Ascending aorta (tissue), 2 donors: Measurements from ENCODE around the gene INHBE. TPM values are rescaled to one million over a fixed set of nuclear protein-coding genes. Genes with fewer than 3 reads are reported as not detected.
A peak's percentile ranks its signal among the peaks of the same experiment; 100 is the strongest.

Experiments used
- DNase-seq, 2 donors: peaks; one replicate each; pipeline ENCODE4 v3.0.0-alpha.2; 2019; ENCODE audit warnings: low spot score in 2 of 2
- H3K27ac ChIP-seq, 2 donors: fragments of 200-600 bp; sonication (generic); one replicate each; pipeline ENCODE4 v1.5.1; 2016 to 2017; ENCODE audit warnings: mild to moderate bottlenecking in 1 of 2
- H3K27me3 ChIP-seq: fragments of 200-600 bp; sonication (generic); one replicate; pipeline ENCODE4 v1.5.1; 2017
- H3K36me3 ChIP-seq, 2 donors: fragments of 200-600 bp; sonication (generic); one replicate each; pipeline ENCODE4 v1.5.1; 2016
- H3K4me1 ChIP-seq, 2 donors: fragments of 200-600 bp; sonication (generic); one replicate each; pipeline ENCODE4 v1.5.1; 2016 to 2017; ENCODE audit warnings: mild to moderate bottlenecking in 1 of 2
- H3K4me3 ChIP-seq, 2 donors: fragments of 200-600 bp; sonication (generic); one replicate each; pipeline ENCODE4 v1.5.1; 2016 to 2017; ENCODE audit warnings: mild to moderate bottlenecking in 1 of 2
- H3K9me3 ChIP-seq, 2 donors: fragments of 200-600 bp; sonication (generic); one replicate each; pipeline ENCODE4 v1.5.1; 2016
- CTCF ChIP-seq, 3 experiments: fragments of 200-600 bp in 2 of 3; fragments of 450-650 bp in 1 of 3; sonication (generic) in 2 of 3; IDR thresholded peaks; one replicate each; pipeline ENCODE4 v1.5.1; 2016 to 2019; ENCODE audit warnings: antibody characterized with exemption in 3 of 3, mild to moderate bottlenecking in 1 of 3, moderate library complexity in 1 of 3
- intact Hi-C: fragments of 100-400 bp; cut with DNase I; formaldehyde crosslinking; loops from one replicate; pipeline ENCODE4 v1.15.1; 2023
- total RNA-seq: library from RNA; depleted of rRNA; stranded (reverse); fragments of >200 nt; gene quantifications from one replicate; pipeline ENCODE4 v1.1.0, GENCODE V29; 2016

INHBE gene
- total RNA-seq, 1 donor from 2014 or later = not detected

GRCh38 chr12:57460841-57461275, 5.8 kb downstream of the INHBE start:
- no peaks in the 10 kb centered on the region for H3K9me3 ChIP-seq
- no peak for DNase-seq
- peaks cover 3 to 30% of the 10 kb centered on the region in 2 donors for H3K4me1 ChIP-seq
- intact Hi-C loops = loop anchor here (1.0 to 2.0 kb wide), 2 partner anchors 28 to 59 kb away; partner anchors contain the start of genes DDIT3 and MARS1
- H3K27ac ChIP-seq = peak overlapping the region; percentile 32 to 87
- H3K27me3 ChIP-seq = no peaks in the 10 kb centered on the region
- TF ChIP-seq CTCF (IDR thresholded peaks at IDR 0.05) = no peak
- no peaks in the 10 kb centered on the region for H3K36me3 ChIP-seq
- H3K4me3 ChIP-seq = peak overlapping the region; percentile 71 to 89

DNA sequence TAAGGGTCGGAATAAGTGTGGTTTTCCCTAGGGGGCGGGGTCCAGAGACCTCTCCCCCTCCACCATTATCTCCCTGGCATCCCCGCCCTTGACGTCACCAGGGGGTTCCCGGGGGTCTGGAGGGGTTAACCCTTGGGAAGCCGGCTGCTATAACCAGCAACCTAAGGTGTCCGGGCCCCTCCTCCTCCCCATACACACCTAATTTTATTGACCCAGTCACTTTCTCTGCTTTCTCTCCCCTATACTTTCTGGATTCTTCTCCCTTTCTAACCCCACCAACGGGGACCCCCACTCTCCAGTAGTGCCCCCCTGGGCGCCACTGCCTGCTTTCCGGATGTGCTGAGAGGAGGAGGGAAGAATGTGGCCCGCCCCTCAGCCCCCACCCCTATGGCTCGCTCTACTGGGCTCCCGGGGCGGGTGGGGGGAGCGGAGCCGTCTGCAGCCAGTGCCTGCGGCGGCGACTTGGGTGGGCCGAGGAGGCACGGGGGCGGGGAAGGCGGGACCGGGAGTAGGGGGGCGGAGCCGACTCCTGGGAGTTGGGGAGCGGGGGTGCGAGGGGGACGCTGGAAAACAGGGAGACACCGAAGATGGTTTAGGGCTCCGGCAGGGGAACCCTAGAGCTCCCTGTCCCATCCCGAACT, 6.3 kb downstream of the INHBE start:
- H3K27ac ChIP-seq = peak overlapping the region; percentile 76 to 87
- H3K36me3 ChIP-seq = no peaks in the 10 kb centered on the region
- TF ChIP-seq CTCF (IDR thresholded peaks at IDR 0.05) = no peak
- intact Hi-C loops = loop anchor here (1.0 to 2.0 kb wide), 2 partner anchors 27 to 59 kb away; partner anchors contain the start of genes DDIT3 and MARS1
- peak overlapping the region; percentile 71 to 89 for H3K4me3 ChIP-seq
- H3K4me1 ChIP-seq = peaks cover 3 to 30% of the 10 kb centered on the region in 2 donors
- DNase-seq = peak in 1 of 2 donors; percentile 90
- H3K9me3 ChIP-seq = no peaks in the 10 kb centered on the region
- no peaks in the 10 kb centered on the region for H3K27me3 ChIP-seq

GRCh38 chr12:57461917-57462250, 6.8 kb downstream of the INHBE start:
- Histone ChIP-seq H3K9me3 (no peaks in the 10 kb centered on the region), H3K36me3 (no peaks in the 10 kb centered on the region), H3K4me1 (peaks cover 3 to 30% of the 10 kb centered on the region in 2 donors), H3K4me3 (peak overlapping the region; percentile 71 to 89), H3K27ac (peak overlapping the region; percentile 76 to 87), H3K27me3 (no peaks in the 10 kb centered on the region)
- no peak for TF ChIP-seq CTCF (IDR thresholded peaks at IDR 0.05)
- DNase-seq = no peak
- intact Hi-C loops = loop anchor here (1.0 to 2.0 kb wide), 2 partner anchors 27 to 58 kb away; partner anchors contain the start of genes DDIT3 and MARS1

GRCh38 chr12:57462251-57462911, 7.3 kb downstream of the INHBE start:
- intact Hi-C loops = no loop called here
- Histone ChIP-seq H3K4me3 (peak overlapping the region; percentile 71 to 89), H3K9me3 (no peaks in the 10 kb centered on the region), H3K36me3 (no peaks in the 10 kb centered on the region), H3K4me1 (peaks cover 3 to 30% of the 10 kb centered on the region in 2 donors), H3K27me3 (no peaks in the 10 kb centered on the region), H3K27ac (peak overlapping the region; percentile 76 to 87)
- DNase-seq = peak in 1 of 2 donors; percentile 94
- TF ChIP-seq CTCF (IDR thresholded peaks at IDR 0.05) = peak; percentile 93 to 97 (median 95)

DNA sequence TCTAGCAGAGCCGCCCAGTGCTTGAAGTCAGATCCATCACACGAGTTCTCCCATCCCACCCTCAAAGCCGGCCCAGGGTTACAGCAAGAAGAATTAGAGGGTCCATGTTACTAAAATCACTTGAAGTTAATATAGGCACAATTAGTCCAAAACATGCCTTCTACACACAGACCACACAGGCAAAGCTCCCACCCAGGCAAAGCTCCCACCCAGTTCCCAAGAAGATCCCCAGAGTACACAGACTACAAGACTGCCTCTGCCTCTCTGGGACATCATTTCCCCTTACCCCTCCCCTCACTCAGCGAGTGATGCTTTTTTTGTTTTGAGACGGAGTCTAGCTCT, 7.8 kb downstream of the INHBE start:
- H3K27me3 ChIP-seq = no peaks in the 10 kb centered on the region
- H3K36me3 ChIP-seq = no peaks in the 10 kb centered on the region
- no peaks in the 10 kb centered on the region for H3K9me3 ChIP-seq
- no peak for DNase-seq
- peak overlapping the region; percentile 71 to 89 for H3K4me3 ChIP-seq
- H3K4me1 ChIP-seq = peaks cover 3 to 30% of the 10 kb centered on the region in 2 donors
- H3K27ac ChIP-seq = peak overlapping the region; percentile 76 to 87
- intact Hi-C loops = no loop called here
- TF ChIP-seq CTCF (IDR thresholded peaks at IDR 0.05) = no peak
